Calu3 (cell line): ENCODE results near the gene TIE1. TPM values are rescaled to one million over a fixed set of nuclear protein-coding genes. Genes with fewer than 3 reads are reported as not detected.
"Not testable (repeated sequence)": the region's sequence is repeated elsewhere in the genome, so short reads cannot be mapped to it uniquely, and the experiment has no call there.

Experiments used
- BruUV-seq: library from RNA; stranded (reverse); fragments of 400-500 nt; replicated peaks from 2 replicates; lab custom pipeline; 2021; lab: Mats Ljungman, UMichigan
- CTCF ChIA-PET: fragments of 300-600 bp; sonication (Branson Sonifier 250); formaldehyde crosslinking; loops from one replicate; lab custom pipeline; 2022; ENCODE audit warnings: antibody characterized with exemption; lab: Charles Lee
- DNase-seq: peaks from one replicate; pipeline ENCODE4 v3.0.0; 2022
- H3K27ac Mint-ChIP-seq: one replicate; pipeline ENCODE4 v1.8.0; 2022; ENCODE audit warnings: mixed read lengths; ENCODE audit not compliant: unreplicated experiment
- H3K27me3 Mint-ChIP-seq: one replicate; pipeline ENCODE4 v1.8.0; 2022; ENCODE audit warnings: mixed read lengths; ENCODE audit not compliant: unreplicated experiment
- H3K36me3 Mint-ChIP-seq: one replicate; pipeline ENCODE4 v1.8.0; 2022; ENCODE audit warnings: mild to moderate bottlenecking, moderate library complexity, mixed read lengths; ENCODE audit not compliant: insufficient read depth, unreplicated experiment
- H3K4me1 Mint-ChIP-seq: one replicate; pipeline ENCODE4 v1.8.0; 2022; ENCODE audit warnings: mild to moderate bottlenecking, low read depth, mixed read lengths; ENCODE audit not compliant: unreplicated experiment
- H3K4me3 Mint-ChIP-seq: one replicate; pipeline ENCODE4 v1.8.0; 2022; ENCODE audit warnings: mild to moderate bottlenecking, low read depth, moderate library complexity, mixed read lengths; ENCODE audit not compliant: unreplicated experiment
- H3K9me3 Mint-ChIP-seq: one replicate; pipeline ENCODE4 v1.8.0; 2022; ENCODE audit warnings: low read depth, mixed read lengths; ENCODE audit not compliant: unreplicated experiment
- intact Hi-C: fragments of 100-400 bp; cut with micrococcal nuclease; formaldehyde crosslinking; loops from one replicate; pipeline ENCODE4 v1.10.0; 2022; ENCODE audit not compliant: unreplicated experiment
- total RNA-seq: library from RNA; stranded (reverse); gene quantifications from 2 replicates; pipeline ENCODE4 v1.2.3, GENCODE V29; 2022
- TF ChIP-seq, protein P1 (sequence below): fragments of 200-600 bp; IDR thresholded peaks from one replicate; pipeline ENCODE4 v1.8.0; 2022; ENCODE audit warnings: antibody characterized with exemption; ENCODE audit not compliant: unreplicated experiment

TIE1 gene
- total RNA-seq, 1 experiment from 2014 or later, result not detected

DNA sequence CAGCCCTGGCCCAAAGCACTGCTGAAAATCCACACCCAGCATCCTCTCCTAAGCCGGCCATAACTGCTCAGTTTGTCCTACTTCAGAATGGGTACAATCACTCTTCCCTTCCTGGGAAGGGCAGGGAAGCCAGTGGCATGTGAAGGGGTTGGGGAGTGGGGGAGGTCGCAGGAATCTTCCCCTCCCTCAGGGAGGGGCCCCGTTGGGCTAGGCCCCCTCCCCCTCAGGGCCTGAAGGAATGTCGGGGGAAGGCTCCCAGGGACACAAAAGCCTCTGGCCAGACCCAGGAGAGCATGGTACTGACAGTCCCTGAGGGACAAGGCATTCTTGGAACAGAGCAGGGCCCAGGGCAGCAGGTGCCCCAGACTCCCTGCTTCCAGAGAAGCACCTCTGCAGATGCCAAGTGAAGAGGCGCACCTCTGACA lies 65.8 kb downstream of the TIE1 start:
- peak overlapping the region; percentile 79 for H3K4me3 Mint-ChIP-seq

DNA sequence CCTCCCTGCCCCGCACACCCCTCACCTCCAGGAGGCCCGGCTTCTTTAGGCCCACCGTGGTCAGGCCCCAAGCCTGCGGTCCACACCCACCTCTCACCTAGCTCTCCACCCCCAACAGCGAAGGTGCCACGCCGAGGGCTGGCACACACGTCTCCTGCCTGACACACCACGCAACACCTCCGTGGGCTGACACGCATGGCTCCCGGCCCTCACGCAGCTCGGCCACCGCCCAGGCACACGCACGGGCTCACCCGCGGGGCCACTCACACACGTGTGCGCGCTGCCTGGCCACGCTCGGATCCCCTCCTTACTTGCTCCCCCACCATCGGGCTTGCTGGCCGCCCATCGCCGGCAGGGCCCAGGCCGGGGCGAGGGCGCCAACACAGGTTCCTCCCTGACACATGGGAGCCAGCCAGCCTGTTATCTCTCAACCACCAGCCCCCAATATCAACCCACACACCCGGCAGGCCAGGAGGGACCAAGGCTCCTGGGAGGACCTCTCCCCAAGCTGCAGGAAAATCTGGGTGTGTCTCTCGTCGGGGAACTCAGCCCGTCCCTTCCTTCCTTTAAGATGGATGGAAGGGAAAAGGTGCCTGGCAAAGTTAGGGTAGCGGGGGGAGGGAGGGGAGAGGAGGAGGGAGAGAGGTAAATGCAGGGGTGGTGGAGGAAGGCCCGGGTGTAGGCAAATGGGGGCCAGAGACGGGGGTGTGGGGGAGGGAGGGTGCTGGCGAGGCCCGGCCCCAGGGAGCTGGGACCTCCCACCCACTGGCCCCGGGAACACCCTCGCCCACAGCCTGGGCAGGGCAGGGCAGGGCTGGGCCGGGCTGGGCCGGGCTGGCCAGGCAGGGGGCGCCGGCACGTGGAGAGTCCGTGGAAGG lies 66.5 kb downstream of the TIE1 start:
- Mint-ChIP-seq H3K9me3 (no peaks in the 10 kb centered on the region), H3K27me3 (no peaks in the 10 kb centered on the region), H3K36me3 (peaks cover 76% of the 10 kb centered on the region), H3K4me3 (peak overlapping the region; percentile 79), H3K4me1 (peaks cover 39% of the 10 kb centered on the region), H3K27ac (peak overlapping the region; percentile 82)
- TF ChIP-seq, protein P1, sequence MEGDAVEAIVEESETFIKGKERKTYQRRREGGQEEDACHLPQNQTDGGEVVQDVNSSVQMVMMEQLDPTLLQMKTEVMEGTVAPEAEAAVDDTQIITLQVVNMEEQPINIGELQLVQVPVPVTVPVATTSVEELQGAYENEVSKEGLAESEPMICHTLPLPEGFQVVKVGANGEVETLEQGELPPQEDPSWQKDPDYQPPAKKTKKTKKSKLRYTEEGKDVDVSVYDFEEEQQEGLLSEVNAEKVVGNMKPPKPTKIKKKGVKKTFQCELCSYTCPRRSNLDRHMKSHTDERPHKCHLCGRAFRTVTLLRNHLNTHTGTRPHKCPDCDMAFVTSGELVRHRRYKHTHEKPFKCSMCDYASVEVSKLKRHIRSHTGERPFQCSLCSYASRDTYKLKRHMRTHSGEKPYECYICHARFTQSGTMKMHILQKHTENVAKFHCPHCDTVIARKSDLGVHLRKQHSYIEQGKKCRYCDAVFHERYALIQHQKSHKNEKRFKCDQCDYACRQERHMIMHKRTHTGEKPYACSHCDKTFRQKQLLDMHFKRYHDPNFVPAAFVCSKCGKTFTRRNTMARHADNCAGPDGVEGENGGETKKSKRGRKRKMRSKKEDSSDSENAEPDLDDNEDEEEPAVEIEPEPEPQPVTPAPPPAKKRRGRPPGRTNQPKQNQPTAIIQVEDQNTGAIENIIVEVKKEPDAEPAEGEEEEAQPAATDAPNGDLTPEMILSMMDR, result no peak
- BruUV-seq, result TSS peak; percentile 21
- peak; percentile 35 for DNase-seq
- CTCF ChIA-PET, result interaction anchor here (0.7 to 2.0 kb wide), 7 partner anchors 9 to 140 kb away, joined by 3 to 14 read pairs (median 3); partner anchors contain the start of gene C1orf210
- intact Hi-C loops, result no loop called here

More for the DNA sequence above, 65.8 kb downstream of the TIE1 start:
- CTCF ChIA-PET, result interaction anchor here (0.7 to 2.0 kb wide), 2 partner anchors 81 to 98 kb away, joined by 3 to 14 read pairs; partner anchors contain the start of gene C1orf210
- intact Hi-C loops, result no loop called here
- peak overlapping the region; percentile 82 for H3K27ac Mint-ChIP-seq
- DNase-seq, result no peak
- no TSS peak for BruUV-seq
- peaks cover 45% of the 10 kb centered on the region for H3K4me1 Mint-ChIP-seq
- TF ChIP-seq, protein P1, result no peak
- H3K36me3 Mint-ChIP-seq, result peaks cover 82% of the 10 kb centered on the region
- H3K9me3 Mint-ChIP-seq, result no peaks in the 10 kb centered on the region
- no peaks in the 10 kb centered on the region for H3K27me3 Mint-ChIP-seq

DNA sequence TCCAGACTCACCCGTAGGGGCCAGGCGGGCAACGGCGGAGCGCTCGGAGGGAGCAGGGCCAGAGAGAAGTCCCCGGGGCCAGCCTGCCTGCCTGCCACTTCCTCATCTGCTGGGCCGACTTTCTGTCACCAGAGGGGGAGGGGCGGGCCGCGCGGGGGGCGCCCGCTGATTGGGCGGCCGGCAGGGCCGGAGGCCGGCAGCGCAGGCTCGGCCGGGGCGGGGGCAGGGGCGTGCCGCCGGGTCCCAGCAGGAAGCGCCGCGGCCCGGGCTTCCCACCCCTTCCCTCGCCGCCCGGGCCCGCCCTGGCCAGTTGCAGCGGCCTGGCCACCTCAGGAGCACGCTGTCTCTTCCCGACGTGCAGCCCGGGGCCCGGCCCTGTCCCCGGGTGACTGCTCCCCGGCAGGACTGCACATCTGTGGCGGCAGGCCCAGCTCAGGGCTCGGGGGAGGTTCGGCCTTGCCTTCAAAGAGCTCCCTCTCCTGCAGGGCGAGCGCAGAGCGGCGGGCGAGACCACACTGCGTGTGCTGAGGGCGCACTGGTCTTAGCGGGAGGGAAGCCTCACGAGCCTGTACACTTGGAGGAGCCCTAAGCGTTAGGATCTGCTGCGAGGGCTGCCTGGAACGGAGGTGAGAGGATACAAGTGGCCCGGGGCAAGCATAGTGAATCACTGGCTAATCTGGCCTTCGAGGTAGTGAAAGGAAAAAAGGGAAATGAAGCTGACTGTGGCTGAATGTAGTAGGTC lies 67.3 kb downstream of the TIE1 start, which contains the start of gene ELOVL1:
Gene ELOVL1, minus strand, starts transcription at position 108 of the 742 bp plus-strand sequence. CDS start 2,402 bp downstream, outside the sequence.
- Mint-ChIP-seq H3K36me3 (peaks cover 68% of the 10 kb centered on the region), H3K4me3 (peak within 1 kb of the TSS; percentile 79), H3K27me3 (no peaks in the 10 kb centered on the region), H3K4me1 (peaks cover 39% of the 10 kb centered on the region), H3K27ac (peak within 1 kb of the TSS; percentile 88), H3K9me3 (no peaks in the 10 kb centered on the region)
- CTCF ChIA-PET, result interaction anchor here (1.2 to 2.0 kb wide), 6 partner anchors 10 to 141 kb away, joined by 3 to 14 read pairs (median 4); partner anchors contain the start of gene C1orf210
- TSS peak; percentile 90 for BruUV-seq
- TF ChIP-seq, protein P1, result no peak
- intact Hi-C loops, result no loop called here
- peak; percentile 96 for DNase-seq

DNA sequence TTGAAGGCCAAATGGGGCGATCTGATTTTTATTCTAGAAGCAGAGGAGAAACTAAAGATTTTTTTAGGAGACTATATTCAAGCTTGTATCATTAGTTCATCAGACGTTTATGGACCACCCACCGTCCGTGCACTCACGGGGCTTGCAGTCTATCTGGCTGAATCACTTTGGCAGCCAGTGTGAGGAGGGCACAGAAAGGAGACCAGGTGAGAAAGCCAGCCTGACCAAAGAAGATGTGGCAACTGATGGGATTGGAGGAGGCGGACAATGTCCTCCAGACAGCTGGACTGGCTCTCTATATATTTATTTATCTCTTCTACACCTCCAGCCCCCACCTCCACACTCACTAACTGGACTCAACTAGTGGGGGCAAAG lies 67.9 kb downstream of the TIE1 start:
- no peaks in the 10 kb centered on the region for H3K27me3 Mint-ChIP-seq
- no TSS peak for BruUV-seq
- peaks cover 65% of the 10 kb centered on the region for H3K36me3 Mint-ChIP-seq
- H3K4me3 Mint-ChIP-seq, result peak overlapping the region; percentile 79
- TF ChIP-seq, protein P1, result no peak
- H3K9me3 Mint-ChIP-seq, result no peaks in the 10 kb centered on the region
- CTCF ChIA-PET, result interaction anchor here (1.2 to 2.0 kb wide), 4 partner anchors 10 to 112 kb away, joined by 3 to 14 read pairs (median 10); partner anchors contain the start of gene C1orf210
- DNase-seq, result peak; percentile 32
- H3K27ac Mint-ChIP-seq, result peak overlapping the region; percentile 88
- intact Hi-C loops, result no loop called here
- H3K4me1 Mint-ChIP-seq, result peaks cover 38% of the 10 kb centered on the region

DNA sequence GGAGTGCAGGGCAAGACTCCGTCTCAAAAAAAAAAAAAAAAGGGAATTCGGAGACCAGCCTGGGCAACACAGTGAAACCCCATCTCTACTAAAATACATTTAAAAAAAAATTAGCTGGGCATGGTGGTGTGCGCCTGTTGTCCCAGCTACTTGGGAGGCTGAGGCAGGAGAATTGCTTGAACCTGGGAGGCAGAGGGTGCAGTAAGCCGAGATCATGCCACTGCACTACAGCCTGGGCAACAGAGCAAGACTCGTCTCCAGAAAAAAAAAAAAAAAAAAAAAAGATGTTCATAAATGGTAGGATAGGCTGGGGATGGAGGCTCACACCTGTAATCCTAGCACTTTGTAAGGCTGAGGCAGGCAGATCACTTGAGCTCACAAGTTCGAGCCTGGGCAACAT lies 69.0 kb downstream of the TIE1 start:
- H3K27ac Mint-ChIP-seq, DNase-seq, H3K27me3 Mint-ChIP-seq, BruUV-seq, intact Hi-C loops, H3K9me3 Mint-ChIP-seq: not testable (repeated sequence)
- peak overlapping the region; percentile 79 for H3K4me3 Mint-ChIP-seq
- peaks cover 54% of the 10 kb centered on the region for H3K36me3 Mint-ChIP-seq
- H3K4me1 Mint-ChIP-seq, result peaks cover 26% of the 10 kb centered on the region
- CTCF ChIA-PET, result interaction anchor here (0.7 kb wide), 2 partner anchors 176 to 897 kb away, joined by 4 read pairs; no protein-coding TSS in a partner anchor
